Neural cell (in vitro differentiated cells): ENCODE results near the gene USP6NL. TPM values are rescaled to one million over a fixed set of nuclear protein-coding genes. Genes with fewer than 3 reads are reported as not detected.

ENCODE experiments used
- H2AFZ ChIP-seq: fragments of 200-600, 300-800 bp; sonication (generic), shearing (Covaris generic); 2 replicates; pipeline ENCODE4 v1.6.0; 2014; ENCODE audit warnings: low read depth, mild to moderate bottlenecking, antibody characterized with exemption, low read length, moderate library complexity
- H3F3A ChIP-seq: fragments of 200-600 bp; shearing (Covaris generic); 2 replicates; pipeline ENCODE4 v1.6.1; 2016; ENCODE audit warnings: mild to moderate bottlenecking, moderate library complexity, mixed read lengths, antibody characterized with exemption, low read length; ENCODE audit not compliant: insufficient read depth, poor library complexity, severe bottlenecking
- H3K27ac ChIP-seq: fragments of 200-600, 300-800 bp; sonication (generic), shearing (Covaris generic); 2 replicates; pipeline ENCODE4 v1.5.1; 2014; ENCODE audit warnings: mild to moderate bottlenecking, low read length, moderate library complexity
- H3K27me3 ChIP-seq: fragments of 300-800, 200-600 bp; sonication (generic), shearing (Covaris generic); 2 replicates; pipeline ENCODE4 v1.6.0; 2014; ENCODE audit warnings: mild to moderate bottlenecking, low read depth, low read length, moderate library complexity; ENCODE audit not compliant: insufficient read depth
- H3K36me3 ChIP-seq: fragments of 300-800, 200-600 bp; sonication (generic), shearing (Covaris generic); 2 replicates; pipeline ENCODE4 v1.5.1; 2014; ENCODE audit warnings: mild to moderate bottlenecking, antibody characterized with exemption, low read length, moderate library complexity; ENCODE audit not compliant: insufficient read depth
- H3K4me2 ChIP-seq: fragments of 300-800, 200-600 bp; sonication (generic), shearing (Covaris generic); 2 replicates; pipeline ENCODE4 v1.6.0; 2014; ENCODE audit warnings: mild to moderate bottlenecking, low read length
- H3K4me3 ChIP-seq: fragments of 300-800, 200-600 bp; sonication (generic), shearing (Covaris generic); 2 replicates; pipeline ENCODE4 v1.5.1; 2014; ENCODE audit warnings: mild to moderate bottlenecking, low read length, moderate library complexity
- H3K79me2 ChIP-seq: fragments of 200-600 bp; shearing (Covaris generic); replicated peaks from 2 replicates; pipeline ENCODE4 v1.6.0; 2014; ENCODE audit warnings: mild to moderate bottlenecking, low read length, moderate library complexity; ENCODE audit not compliant: insufficient read depth
- H3K9ac ChIP-seq: fragments of 300-800, 200-600 bp; sonication (generic), shearing (Covaris generic); 2 replicates; pipeline ENCODE4 v1.6.1; 2016; ENCODE audit warnings: mild to moderate bottlenecking, low read length, mixed read lengths
- H3K9me2 ChIP-seq: fragments of 200-600 bp; shearing (Covaris generic); 2 replicates; pipeline ENCODE4 v1.6.1; 2016; ENCODE audit warnings: mild to moderate bottlenecking, low read length, mixed read lengths; ENCODE audit not compliant: insufficient read depth
- H3K9me3 ChIP-seq: fragments of 200-600, 300-800 bp; sonication (generic), shearing (Covaris generic); 2 replicates; pipeline ENCODE4 v1.6.1; 2016; ENCODE audit warnings: mild to moderate bottlenecking, mixed run types, low read length, moderate library complexity, mixed read lengths
- H4K20me1 ChIP-seq: fragments of 200-600 bp; shearing (Covaris generic); 2 replicates; pipeline ENCODE4 v1.6.1; 2016; ENCODE audit warnings: mild to moderate bottlenecking, mixed run types; ENCODE audit not compliant: insufficient read depth
- CTCF ChIP-seq: fragments of 450-650 bp; IDR thresholded peaks from 2 replicates; pipeline ENCODE4 v1.5.1; 2014; ENCODE audit warnings: antibody characterized with exemption, mild to moderate bottlenecking, moderate library complexity; ENCODE audit not compliant: poor library complexity, severe bottlenecking
- EP300 ChIP-seq: fragments of 450-650 bp; conservative IDR thresholded peaks from 2 replicates; pipeline ENCODE4 v1.6.1; 2014; ENCODE audit warnings: antibody characterized with exemption, mild to moderate bottlenecking, moderate library complexity; ENCODE audit not compliant: poor library complexity, severe bottlenecking
- EZH2 ChIP-seq: fragments of 200-600, 300-800 bp; shearing (Covaris generic), sonication (generic); IDR thresholded peaks from 2 replicates; pipeline ENCODE4 v1.6.1; 2014; ENCODE audit warnings: antibody characterized with exemption, low read length, borderline replicate concordance, mild to moderate bottlenecking; ENCODE audit not compliant: insufficient read depth, poor library complexity, severe bottlenecking
- MXI1 ChIP-seq: fragments of 450-650 bp; conservative IDR thresholded peaks from 2 replicates; pipeline ENCODE4 v1.6.1; 2014; ENCODE audit warnings: antibody characterized with exemption, mild to moderate bottlenecking; ENCODE audit not compliant: poor library complexity, severe bottlenecking
- POLR2AphosphoS5 ChIP-seq: IDR thresholded peaks from 2 replicates; pipeline ENCODE4 v1.6.1; 2012
- RAD21 ChIP-seq: fragments of 450-650 bp; conservative IDR thresholded peaks from 2 replicates; pipeline ENCODE4 v1.6.1; 2014; ENCODE audit warnings: antibody characterized with exemption, mild to moderate bottlenecking, moderate library complexity
- REST ChIP-seq: IDR thresholded peaks from 2 replicates; pipeline ENCODE4 v1.6.1; 2012; ENCODE audit warnings: borderline replicate concordance
- SMC3 ChIP-seq: fragments of 450-650 bp; conservative IDR thresholded peaks from 2 replicates; pipeline ENCODE4 v1.6.1; 2014; ENCODE audit warnings: antibody characterized with exemption, mild to moderate bottlenecking, moderate library complexity; ENCODE audit not compliant: poor library complexity
- TAF1 ChIP-seq: IDR thresholded peaks from 2 replicates; pipeline ENCODE4 v1.6.1; 2012; ENCODE audit warnings: low read depth
- polyA plus RNA-seq: library from polyadenylated mRNA; depleted of rRNA; stranded (reverse); fragments of >200 nt; gene quantifications from 2 replicates; pipeline ENCODE4 v1.2.3, GENCODE V29; 2014

Gene USP6NL
- polyA plus RNA-seq, 1 donor from 2014 or later = 39.9 TPM

DNA sequence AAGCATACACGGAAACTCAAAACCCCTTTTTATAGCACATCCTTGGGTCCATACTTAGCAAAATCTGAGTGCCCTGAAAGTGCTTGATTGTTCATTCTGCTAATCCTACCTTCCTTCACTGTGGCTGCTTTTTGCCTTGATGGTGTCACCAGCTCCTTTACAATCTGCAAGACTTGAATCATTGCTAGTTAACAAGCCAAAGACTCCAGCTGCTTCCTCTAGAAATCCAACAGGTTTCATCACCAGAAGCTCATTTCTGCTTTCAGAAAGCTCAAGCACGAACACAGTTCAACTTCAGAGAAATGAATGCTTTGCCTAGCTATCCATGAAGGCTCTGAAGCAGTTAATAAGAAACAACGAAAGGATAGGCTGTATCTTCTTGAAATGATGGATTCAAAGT is 38.0 kb downstream of the USP6NL start:
- Histone ChIP-seq H3K4me2 (no peak overlapping the region), H3K9me2 (no peaks in the 10 kb centered on the region), H3F3A (no peaks in the 10 kb centered on the region), H4K20me1 (no peaks in the 10 kb centered on the region), H3K36me3 (no peaks in the 10 kb centered on the region), H3K27me3 (no peaks in the 10 kb centered on the region), H3K27ac (no peak overlapping the region), H3K9ac (no peak overlapping the region), H3K4me3 (no peak overlapping the region), H2AFZ (no peak overlapping the region), H3K79me2 (peaks cover 39% of the 10 kb centered on the region), H3K9me3 (no peaks in the 10 kb centered on the region)
- TF ChIP-seq EP300 = no peak

GRCh38 chr10:11570751-11571150 is 40.7 kb downstream of the USP6NL start:
- H3F3A ChIP-seq = no peaks in the 10 kb centered on the region
- no peaks in the 10 kb centered on the region for H3K27me3 ChIP-seq
- H3K9me2 ChIP-seq = no peaks in the 10 kb centered on the region
- no peak overlapping the region for H3K9ac ChIP-seq
- TF ChIP-seq EP300 = no peak
- TF ChIP-seq TAF1 = no peak
- no peak for TF ChIP-seq SMC3
- H3K36me3 ChIP-seq = no peaks in the 10 kb centered on the region
- H3K79me2 ChIP-seq = peaks cover 55% of the 10 kb centered on the region
- no peaks in the 10 kb centered on the region for H4K20me1 ChIP-seq
- H3K4me2 ChIP-seq = no peak overlapping the region
- no peak overlapping the region for H3K4me3 ChIP-seq
- no peak overlapping the region for H2AFZ ChIP-seq
- no peak overlapping the region for H3K27ac ChIP-seq
- no peaks in the 10 kb centered on the region for H3K9me3 ChIP-seq

DNA sequence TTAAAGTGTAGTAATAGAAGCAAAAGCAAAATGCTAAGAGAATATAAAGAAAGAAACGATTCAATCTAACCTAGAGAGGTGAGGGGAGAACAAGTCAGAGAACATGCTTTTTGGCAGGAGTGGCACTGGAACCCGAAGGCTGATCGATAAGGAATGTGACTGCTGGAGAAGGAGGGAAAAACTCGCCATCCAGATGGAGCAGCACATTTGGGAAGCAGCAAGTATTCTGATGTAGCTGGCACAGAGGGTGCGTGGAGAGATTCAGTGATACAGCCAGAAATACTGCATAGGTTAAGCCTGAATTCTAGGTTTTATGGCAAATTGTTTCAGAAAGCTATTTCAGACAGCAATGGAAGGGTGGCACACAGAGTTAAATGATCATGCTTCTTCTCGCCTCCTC is 42.0 kb downstream of the USP6NL start:
- H3K27ac ChIP-seq = no peak overlapping the region
- no peak overlapping the region for H2AFZ ChIP-seq
- H3K4me2 ChIP-seq = no peak overlapping the region
- TF ChIP-seq EP300 = no peak
- no peak for TF ChIP-seq SMC3
- H3K27me3 ChIP-seq = no peaks in the 10 kb centered on the region
- no peaks in the 10 kb centered on the region for H3K36me3 ChIP-seq
- no peaks in the 10 kb centered on the region for H3K9me3 ChIP-seq
- H3K9ac ChIP-seq = no peak overlapping the region
- no peaks in the 10 kb centered on the region for H3F3A ChIP-seq
- no peak overlapping the region for H3K4me3 ChIP-seq
- H4K20me1 ChIP-seq = no peaks in the 10 kb centered on the region
- peaks cover 63% of the 10 kb centered on the region for H3K79me2 ChIP-seq
- H3K9me2 ChIP-seq = no peaks in the 10 kb centered on the region

- no peak overlapping the region for H3K9ac ChIP-seq
- TF ChIP-seq POLR2AphosphoS5 (no peak), SMC3 (no peak), EP300 (no peak), CTCF (no peak), TAF1 (no peak), EZH2 (no peak), MXI1 (no peak), RAD21 (no peak), REST (no peak)
- H3K9me3 ChIP-seq = no peaks in the 10 kb centered on the region
- no peak overlapping the region for H3K4me2 ChIP-seq
- H3K27ac ChIP-seq = no peak overlapping the region
- H3K9me2 ChIP-seq = no peaks in the 10 kb centered on the region
- no peak overlapping the region for H2AFZ ChIP-seq
- no peaks in the 10 kb centered on the region for H3F3A ChIP-seq
- H3K36me3 ChIP-seq = no peaks in the 10 kb centered on the region
- H3K79me2 ChIP-seq = peaks cover 71% of the 10 kb centered on the region
- H3K4me3 ChIP-seq = no peak overlapping the region
- no peaks in the 10 kb centered on the region for H4K20me1 ChIP-seq
- H3K27me3 ChIP-seq = no peaks in the 10 kb centered on the region
Measured at GRCh38 chr10:11568578-11568977, 42.9 kb downstream of the USP6NL start.
